Activated CD8-positive, alpha-beta memory T cell treated with anti-CD3 and anti-CD28 coated beads for 48 hours (primary cell): Measurements from ENCODE around the gene SLC2A14.
"Not testable (repeated sequence)": the region's sequence is repeated elsewhere in the genome, so short reads cannot be mapped to it uniquely, and the experiment has no call there.

Experiments used
- DNase-seq, 3 experiments: peaks; one replicate each; pipeline ENCODE4 v3.0.0-alpha.2; 2020; ENCODE audit warnings: low read depth in 2 of 3, low spot score in 2 of 3

The SLC2A14 gene

DNA sequence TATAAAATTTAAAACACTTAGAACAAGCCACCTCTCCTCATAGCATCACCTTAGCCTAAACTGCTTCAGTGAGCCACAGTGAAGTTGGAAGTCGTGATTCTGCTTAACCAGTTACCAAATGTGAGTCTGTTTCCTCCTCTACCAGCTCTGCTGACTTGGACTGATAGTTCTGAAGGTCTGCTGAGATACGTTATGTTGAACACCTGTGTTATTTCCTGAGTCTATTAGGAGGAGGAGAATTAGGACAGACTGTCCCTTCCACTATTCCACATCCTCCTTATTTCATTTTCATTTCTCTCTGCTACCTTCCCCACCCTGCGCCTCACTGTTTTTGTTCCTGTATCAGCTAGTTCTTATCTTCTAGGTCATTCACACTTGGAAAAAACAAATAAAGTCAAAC lies 2.4 kb downstream of the SLC2A14 start:
- DNase-seq = no peak

DNA sequence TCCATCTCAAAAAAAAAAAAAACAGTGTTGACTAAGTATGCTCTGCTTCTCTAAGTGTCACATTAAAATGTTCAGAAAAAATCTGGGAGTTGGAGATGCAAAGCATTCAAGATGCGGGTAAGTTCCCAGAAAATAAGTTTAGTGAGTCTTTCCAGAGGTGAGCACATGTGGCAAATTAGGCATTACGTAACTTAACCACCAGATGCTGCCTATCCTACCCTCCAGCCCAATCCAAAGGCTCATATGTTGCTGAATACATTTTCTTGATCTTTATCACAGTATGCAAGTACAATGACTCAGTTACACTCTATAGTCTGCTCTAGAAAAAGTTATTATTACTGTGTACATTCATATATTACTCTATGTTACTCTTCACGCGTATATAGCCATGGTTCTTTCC lies 3.6 kb downstream of the SLC2A14 start:
- DNase-seq = no peak

DNA sequence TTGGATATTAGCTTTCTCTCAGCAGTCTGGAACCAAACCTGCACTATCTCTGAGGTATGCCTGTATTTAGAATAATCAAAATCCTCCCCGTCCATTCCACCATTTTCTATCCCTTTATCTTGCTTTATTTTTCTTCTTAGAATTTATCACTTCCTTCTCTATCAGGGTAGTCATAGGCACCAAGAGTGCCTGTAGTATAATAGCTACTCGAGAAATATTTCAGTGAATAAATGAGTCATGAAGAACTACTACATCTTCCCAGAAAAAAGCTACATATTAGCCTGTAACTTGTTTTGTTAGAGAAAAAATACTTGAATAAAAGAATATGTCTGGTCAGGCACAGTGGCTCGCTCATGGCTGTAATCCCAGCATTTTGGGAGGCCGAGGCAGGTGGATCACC lies 4.3 kb downstream of the SLC2A14 start:
- DNase-seq = no peak

DNA sequence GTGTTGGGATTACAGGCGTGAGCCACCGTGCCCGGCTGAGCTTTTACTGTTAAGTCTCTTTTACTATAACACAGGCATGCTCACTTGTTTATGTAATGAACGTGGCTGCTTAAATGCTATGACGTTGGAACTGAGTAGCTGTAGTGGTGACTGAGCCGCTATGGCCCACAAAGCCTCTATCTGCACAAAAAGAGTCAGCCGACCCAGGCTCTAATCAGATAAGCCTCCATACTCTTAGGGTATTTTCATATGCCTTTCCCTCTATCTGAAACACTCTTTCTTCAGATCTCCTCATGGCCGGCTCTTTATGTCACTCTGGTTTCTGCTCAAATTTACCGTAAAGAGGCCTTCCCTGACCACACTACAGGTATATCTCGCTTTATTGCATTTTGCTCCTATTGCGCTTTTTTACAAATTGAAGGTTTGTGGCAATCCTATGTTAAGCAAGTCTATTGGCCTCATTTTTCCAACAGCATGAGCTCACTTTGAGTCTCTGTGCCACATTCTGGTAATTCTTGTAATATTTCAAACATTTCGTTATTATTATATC lies 8.0 kb downstream of the SLC2A14 start:
- no peak for DNase-seq

DNA sequence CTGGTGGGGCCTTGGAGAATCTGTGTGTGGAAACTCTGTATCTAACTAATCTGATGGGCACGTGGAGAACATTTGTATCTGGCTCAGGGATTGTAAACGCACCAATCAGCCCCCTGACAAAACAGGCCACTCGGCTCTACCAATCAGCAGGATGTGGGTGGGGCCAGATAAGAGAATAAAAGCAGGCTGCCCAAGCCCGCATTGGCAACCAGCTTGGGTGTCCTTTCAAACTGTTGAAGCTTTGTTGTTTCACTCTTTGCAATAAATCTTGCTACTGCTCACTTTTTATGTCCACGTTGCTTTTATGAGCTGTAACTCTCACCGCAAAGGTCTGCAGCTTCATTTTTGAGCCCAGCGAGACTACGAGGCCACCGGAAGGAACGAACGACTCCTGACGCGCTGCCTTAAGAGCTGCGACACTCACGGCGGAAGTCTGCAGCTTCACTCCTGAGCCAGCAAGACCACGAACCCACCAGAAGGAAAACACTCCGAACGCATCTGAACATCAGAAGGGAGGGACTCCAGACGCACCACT lies 9.8 kb downstream of the SLC2A14 start:
- DNase-seq = not testable (repeated sequence)

DNA sequence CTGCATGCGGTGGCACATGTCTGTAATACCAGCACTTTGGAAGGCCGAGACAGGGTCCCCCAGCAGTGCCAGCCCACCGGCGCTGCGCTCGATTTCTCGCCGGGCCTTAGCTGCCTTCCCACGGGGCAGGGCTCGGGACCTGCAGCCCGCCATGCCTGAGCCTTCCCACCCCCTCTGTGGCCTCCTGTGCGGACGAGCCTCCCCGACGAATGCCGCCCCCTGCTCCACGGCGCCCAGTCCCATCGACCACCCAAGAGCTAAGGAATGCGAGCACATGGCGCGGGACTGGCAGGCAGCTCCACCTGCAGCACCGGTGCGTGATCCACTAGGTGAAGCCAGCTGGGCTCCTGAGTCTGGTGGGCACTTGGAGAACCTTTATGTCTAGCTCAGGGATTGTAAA lies 10.4 kb downstream of the SLC2A14 start:
- not testable (repeated sequence) for DNase-seq

DNA sequence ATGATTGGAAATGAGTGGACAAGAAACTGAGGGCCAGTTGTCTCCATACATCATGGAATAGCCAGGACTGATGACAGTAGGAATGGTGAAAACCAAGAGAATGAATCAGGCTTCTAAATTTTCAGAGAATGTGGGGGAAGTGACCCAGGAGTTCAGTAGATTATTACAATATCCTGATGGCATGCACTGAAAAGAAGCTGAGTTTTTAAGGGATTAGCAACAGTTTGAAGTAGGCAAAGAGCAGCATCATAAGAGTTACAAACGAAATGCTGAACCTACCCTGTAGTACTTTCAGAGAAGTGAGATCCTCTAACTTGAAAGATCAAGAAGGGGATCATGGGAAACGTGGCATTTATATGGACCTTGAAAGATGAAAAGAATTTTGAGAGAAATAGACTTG lies 13.2 kb downstream of the SLC2A14 start:
- DNase-seq = no peak

DNA sequence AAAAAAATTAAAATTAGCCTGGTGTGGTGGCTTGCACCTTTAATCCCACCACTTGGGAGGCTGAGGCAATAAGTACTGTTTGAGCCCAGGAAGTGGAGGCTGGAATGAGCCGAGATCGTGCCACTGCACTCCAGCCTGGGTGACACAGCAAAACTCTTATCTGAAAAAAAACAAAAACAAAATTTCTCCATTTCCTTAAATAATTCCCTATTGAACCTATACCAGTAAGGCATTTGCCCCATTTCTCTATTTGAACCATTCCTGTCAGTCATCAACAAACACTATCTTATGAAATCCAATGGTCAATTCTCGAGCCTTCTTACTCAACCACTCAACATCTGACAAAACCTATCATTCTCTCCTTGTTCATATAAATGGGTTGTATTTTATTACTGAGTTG lies 14.7 kb downstream of the SLC2A14 start:
- DNase-seq = no peak

DNA sequence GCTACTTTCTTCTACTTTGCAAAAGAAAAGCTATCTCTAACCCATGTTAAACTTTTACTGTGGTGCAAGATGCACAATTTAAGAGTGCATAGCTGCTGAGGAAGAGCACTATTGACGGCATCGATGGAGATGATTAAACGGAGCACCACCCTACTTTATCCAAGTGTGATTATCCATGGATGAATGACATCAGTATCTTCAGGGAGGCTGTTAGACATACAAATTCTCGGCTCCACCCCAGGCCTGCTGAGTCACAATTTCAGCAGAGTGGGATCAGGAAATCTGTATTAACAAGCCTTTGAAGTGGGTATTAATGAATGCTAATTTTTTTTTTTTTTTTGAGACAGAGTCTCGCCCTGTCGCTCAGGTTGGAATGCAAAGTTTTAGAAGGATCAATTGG lies 16.2 kb downstream of the SLC2A14 start:
- DNase-seq = no peak

DNA sequence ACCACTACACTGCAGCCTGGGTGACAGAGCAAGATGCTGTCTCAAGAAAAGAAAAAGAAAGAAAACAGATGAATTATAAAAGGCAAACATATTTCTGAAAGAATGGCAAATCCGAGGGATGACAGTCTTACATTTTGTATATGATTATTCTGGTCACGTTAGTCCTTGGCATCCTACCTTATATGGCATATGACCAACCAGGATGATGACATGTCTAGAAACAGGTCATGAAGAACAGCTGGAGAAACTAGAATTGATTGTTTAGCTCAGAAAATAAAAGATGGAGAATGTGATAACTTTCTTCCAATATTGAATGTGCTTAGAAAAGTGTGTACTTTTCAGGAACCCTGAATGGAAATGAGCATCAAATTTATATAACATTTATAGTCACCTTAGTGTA lies 19.2 kb downstream of the SLC2A14 start:
- no peak for DNase-seq

DNA sequence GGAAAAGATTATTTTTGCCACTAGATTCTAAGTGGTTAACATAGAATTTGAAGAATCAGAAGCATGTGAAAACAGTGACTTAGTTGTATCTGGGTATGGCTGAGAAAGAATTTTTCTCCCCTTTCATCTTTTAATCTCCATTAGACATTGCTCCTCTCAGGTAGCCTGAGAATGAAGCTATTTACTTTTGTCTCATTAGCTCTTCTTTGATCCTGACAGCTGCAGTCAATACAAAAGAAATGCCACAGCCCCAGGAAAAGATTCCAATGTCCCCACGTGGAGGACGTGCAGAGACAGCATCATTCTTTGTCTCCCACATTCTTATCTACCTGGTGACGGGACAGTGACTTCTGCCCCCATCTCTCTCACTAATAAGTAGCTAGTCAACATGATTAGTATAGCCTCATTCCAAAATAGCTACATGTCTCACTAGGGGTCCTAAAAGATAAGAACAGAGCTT lies 21.1 kb downstream of the SLC2A14 start:
- DNase-seq = not testable (repeated sequence)

DNA sequence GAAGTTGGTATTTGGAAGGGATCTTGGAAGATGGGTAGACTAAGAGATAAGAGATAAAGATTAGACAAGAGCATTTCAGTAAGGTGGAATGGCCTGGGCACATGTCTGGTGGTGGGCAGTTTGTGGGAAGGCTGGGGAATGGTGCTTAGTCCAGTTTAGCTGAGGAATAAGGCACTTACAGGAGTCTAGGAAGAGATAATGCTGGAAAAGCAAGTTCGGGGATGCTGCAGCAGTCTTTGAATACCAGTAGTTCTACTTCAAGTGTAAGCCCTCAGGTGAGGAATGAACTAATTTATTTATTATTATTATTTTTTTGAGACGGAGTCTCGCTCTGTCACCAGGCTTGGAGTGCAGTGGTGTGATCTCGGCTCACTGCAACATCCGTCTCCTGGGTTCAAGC lies 22.6 kb downstream of the SLC2A14 start:
- DNase-seq = not testable (repeated sequence)

DNA sequence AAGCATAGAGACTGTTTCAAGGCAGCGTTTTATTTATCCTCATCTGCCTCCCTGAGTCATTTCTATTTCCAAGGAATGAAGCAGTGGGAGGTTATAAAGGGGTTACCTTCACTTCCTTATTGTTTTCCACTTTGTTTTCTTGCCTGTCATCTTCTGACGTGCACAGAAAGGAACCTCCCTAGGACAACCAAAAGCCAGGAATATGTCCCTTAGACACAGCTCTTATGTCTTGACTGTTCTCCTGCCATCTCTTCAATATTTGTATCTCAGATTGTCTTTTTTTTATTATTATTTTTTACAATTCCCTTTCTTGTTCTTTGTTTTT lies 24.7 kb downstream of the SLC2A14 start:
- DNase-seq = not testable (repeated sequence)

DNA sequence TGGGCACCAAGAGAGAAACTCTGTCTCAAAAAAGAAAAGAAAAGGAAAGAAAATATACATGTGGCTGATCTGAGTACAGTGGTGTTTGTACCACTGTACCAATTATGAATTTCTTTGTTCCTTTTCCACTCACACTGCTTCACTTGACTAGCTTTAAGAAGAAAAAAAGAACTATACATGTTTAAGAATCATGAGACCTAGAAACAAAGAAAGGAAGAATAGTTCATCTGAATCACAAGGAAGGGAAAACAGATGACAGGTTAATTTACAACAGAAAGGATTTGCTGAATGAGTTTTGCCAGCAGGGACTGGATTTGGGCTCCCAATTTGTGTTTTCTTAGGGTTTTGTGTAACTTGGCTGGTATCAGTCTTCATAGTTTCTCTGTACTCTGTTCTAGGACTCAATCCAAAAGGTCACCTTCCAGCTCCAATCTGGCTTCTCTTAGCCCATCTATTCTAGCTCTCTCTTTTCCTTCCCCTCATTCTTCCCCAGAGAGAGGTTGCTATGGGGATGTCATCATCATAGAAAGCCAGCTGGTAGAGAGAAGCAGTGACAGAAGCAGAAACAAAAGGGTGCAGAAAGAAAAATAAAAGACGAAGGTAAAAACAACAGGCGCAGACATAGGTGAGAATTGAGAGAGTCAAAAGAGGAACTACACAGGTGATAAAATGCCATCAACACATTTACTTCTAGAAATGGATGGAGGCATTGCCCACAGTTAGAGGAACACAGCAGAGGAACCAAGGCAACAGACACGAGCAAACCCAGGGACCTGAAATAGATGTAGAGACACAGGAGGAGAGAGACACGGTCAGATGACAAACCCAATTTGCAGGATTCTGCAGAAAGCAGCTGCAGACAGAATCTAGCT lies 25.3 kb downstream of the SLC2A14 start:
- DNase-seq = not testable (repeated sequence)

DNA sequence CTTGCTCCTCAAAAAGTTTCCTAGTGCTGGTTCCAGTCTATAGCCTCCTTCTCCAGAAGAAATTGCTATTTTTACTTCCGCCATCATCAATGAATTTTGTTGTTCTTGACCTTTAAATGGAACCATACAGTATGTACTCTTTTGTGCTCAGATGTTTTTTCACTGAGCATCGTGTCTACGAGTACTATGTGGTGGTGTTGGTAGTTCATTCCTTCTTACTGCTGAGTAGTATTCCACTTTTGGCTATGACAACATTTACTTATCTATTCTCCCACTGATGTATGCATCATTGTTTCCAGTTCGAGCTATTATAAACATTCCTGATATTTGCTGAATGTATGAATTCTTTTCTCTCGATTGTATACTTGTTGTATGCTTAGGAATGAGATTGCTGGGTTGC lies 28.6 kb downstream of the SLC2A14 start:
- DNase-seq = no peak

DNA sequence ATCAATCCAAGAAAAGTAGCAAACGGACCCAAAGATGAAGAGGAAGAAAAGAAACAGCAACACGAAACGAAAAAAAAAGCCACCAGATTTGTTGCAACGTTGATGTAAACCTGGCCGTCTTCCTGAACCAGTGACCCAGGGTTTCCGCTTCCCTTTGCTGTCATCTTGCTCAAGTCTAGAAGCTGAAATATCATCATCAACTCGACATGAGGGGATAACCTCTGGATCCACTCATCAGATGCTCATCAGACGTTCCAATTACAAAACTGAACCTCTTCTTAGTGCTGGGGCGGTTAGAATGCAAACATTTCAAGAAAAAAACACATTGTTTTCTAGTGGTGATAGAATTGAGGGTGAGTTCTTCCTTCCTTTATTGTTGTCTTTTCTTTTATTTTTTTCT lies 29.1 kb downstream of the SLC2A14 start:
- DNase-seq = not testable (repeated sequence)

DNA sequence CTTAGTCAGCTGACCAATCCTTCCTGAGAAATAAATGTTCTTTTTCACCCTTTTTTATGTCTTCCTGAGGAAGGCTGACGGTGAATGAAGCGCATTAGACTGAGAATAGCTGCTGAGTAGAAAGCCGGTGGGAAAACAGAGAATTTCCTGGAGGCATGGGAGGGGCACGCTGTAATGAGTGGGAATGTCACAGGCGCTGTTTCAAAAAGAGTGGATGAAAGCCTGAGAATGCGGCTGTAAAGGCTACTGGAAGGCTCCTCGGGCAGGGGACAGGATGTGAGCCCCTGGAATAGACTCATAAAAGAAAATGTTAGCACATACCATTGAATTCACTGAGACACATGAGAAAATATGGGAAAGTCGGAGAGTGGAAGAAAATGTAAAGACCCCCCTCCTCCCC lies 29.6 kb downstream of the SLC2A14 start:
- DNase-seq = not testable (repeated sequence)

DNA sequence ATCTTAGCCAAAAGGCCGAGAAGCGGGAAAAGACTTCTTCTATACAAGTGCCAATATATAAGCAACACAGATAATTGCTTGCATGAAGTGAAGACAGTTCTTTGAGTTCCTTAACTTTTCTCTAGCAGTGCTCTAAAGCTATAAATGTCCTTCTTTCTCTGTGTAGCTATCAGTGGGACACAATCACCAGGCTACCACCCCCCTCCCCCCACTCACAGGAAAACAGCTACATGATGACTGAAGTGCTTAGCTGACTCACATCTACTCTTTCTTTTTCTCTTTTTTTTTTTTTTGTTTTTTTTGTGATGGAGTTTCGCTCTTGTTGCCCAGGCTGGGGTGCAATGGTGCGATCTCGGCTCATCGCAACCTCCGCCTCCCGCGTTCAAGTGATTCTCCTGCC lies 30.3 kb downstream of the SLC2A14 start:
- DNase-seq = not testable (repeated sequence)

DNA sequence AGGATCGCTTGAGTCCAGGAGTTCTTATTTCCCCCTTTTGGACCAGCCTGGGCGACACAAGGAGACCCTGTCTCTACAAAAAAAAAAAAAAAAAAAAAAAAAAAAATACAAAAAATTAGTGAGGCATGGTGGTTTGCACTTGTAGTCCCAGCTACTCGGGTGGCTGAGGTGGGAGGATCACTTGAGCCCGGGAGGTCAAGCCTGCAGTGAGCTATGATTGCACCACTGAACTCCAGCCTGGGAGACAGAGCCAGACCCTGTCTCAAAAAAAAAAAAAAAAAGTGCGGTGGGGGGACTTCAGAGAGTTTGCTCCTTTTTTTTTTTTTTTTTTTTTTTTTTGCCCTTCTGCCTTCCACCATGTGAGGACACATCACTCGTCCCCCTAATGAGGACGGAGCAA lies 32.9 kb downstream of the SLC2A14 start:
- DNase-seq = not testable (repeated sequence)

DNA sequence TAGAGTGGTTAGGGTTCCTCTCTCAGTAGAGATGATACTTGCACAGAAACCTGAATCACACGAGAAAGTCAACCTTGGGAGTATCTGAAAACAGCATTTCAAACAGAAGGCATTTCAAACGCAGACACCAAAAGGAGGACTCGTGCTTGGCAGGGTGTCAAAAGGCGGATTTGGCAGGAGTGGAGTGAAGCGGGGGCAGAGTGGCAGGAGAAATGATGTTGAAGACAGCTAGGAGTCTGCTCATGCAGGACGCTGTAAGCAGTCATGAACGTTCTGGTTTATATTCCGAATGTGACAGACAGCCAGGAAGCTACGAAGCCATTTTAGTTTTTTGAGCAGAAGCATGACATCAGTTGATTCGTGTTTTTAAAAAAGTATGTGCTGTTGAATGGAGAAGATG lies 33.5 kb downstream of the SLC2A14 start:
- not testable (repeated sequence) for DNase-seq

DNA sequence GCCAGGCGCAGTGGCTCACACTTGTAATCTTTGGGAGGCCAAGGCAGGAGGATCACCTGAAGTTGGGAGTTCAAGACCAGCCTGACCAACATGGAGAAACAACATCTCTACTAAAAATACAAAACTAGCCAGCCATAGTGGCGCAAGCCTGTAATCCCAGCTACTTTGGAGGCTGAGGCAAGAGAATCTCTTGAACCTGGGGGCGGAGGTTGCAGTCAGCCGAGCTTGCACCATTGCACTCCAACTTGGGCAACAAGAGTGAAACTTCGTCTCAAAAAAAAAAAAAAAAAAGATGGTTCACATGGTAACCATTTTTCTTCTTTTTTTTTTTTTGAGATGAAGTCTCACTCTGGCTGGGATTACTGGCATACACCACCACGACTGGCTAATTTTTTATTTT lies 35.3 kb downstream of the SLC2A14 start:
- no peak for DNase-seq

DNA sequence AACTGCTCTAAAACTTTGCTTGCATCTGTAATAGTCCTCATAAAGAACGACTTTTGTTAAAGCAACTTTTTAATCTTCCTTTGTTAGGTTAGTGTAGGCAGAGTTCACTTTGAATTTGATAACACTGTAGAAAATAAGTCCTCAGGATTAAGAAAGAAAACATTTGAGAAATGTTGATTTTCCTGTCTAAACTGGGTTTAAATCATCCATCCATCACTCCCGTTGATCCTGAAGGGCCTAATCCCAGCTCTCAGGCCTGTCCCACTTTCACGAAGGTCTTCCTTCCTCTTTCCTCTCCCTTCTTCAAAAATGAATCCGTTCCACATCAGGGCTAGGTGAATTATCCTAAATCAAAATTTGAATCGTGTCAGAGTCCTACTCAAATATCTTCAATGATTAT lies 36.9 kb downstream of the SLC2A14 start:
- DNase-seq = no peak

DNA sequence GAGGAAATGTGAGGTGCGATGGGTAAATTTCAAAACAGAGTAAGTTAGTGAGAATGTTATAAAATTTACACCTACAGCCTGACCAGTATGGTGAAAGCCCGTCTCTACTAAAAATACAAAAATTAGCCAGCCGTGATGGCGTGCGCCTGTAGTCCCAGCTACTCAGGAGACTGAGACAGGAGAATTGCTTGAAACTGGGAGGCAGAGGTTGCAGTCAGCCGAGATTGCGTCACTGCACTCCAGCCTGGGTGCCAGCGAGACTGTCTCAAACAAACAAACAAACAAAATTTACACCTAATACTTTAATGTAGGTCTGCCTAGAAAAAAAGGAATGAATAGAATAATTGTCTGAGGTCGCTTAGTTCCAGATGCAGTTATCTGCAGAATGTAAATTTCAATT lies 37.6 kb downstream of the SLC2A14 start:
- no peak for DNase-seq
